Measurements from ENCODE around the gene P4HA2.

The P4HA2 gene

DNA sequence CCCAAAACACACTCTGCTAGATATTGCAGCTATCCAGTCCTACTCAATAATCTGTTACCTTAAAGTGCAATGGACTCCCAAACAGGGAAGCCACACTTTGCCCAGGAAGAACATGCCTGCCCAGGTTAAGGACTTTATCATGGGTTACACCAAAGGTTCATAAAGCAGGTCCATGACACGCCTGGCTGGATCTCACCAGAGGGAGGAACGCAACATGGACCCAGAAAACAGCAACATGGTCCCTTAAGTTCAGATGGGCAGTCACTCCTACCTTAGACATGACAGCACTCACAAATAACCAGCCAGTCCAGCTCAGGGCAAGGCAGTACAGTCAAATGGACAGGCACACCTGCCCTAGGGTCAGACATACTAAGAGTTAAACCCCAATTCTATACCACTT lies 3.8 kb downstream of the P4HA2 start:
- no peak for DNase-seq (ENCODE audit: low read depth in 2 of 2)

DNA sequence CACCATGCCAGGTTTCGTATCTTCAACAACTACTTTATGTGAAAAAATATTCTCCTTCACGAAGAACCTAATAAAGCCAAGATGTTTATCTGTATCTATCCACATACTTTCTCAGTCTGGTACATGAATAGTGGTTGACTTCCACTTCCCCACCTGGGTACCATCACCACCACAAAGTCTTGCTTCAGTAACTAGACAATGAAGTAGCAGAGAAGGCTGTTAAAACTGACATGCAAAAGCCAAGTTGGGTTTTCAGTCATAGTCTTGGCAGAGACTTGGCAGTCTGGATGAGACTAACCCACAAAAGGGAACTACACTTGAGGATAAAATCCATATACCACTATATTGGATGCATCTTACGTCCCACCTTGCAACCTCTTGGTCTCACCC lies 5.0 kb downstream of the P4HA2 start:
- no peak for DNase-seq (ENCODE audit: low read depth in 2 of 2)

DNA sequence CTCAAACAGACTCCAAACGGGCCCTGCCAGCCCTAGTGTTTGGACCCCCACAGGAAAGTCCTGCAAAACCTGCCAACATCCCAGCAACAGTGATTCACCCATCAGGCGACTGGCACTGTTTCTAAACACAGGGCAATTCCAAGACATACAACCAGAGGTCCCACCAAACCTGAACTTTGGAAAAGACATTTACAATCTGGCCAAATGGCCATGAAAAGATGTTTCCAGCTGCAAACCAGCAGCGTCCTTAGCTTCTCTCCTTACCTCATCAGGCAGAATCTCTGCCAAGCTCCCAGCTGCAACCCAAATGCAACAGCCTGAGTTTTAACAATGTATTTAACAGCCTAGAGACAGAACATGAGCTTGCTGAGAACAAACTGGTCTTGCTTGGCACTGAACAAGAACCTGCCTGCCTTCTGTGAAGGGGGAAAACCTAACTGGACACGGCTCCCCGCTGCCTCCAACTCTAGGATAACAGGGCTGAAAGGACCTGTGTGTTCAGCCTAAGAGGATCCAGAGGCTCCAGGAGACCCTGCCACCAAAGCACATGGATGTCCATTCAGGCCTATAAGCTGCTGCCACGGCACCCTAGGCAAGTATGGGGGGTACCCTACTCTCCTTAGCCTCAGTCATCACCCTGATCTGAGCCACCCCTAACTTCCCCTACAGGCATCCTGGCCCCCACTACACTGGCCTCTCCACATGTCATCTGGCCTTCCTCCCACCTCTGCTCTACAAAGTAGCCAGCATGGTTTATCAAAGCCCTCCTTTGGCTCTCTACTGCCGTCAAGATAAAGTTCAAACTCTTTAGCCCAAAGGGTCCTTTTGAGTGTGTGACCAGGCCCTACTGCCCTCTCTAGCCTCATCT lies 5.6 kb downstream of the P4HA2 start:
- DNase-seq (ENCODE audit: low read depth in 2 of 2): no peak

DNA sequence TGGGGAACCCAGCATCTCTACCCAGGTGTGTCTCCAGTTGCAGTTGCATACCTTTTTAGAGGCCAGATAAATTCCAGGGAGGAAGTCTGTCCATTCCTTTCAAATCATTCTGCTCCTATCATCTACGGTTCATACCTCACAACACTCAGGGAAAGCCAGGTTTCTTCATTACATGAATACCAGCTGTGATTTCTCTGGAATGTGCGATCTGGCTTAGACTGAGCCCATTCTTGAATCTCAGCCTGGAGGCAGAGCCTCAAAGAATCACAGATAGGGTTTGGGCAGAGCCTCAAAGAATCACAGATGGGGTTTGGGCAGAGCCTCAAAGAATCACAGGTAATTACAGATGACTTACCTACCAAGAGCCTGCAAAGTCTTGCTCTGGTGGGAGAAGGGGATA lies 7.2 kb downstream of the P4HA2 start:
- no peak for DNase-seq (ENCODE audit: low read depth in 2 of 2)

DNA sequence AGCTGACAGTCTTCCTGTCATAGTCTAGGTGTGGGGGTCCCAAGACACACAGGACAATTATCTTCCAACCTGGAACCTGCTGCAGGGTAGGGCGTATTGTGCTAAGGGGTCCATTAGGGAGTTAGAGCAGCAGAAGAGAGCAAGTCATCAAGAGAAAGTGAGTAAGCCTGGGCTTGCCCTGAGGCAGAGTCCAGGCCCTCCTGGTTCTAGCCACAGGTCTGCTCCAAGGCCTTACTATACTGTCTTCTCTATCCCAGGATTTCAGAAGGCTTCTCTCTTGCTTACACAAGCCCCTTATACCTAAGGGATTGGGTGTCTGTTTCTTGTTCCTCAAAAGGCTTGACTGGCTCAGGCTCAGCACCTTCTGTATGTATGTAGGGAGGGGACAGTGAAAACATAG lies 7.7 kb downstream of the P4HA2 start:
- DNase-seq (ENCODE audit: low read depth in 2 of 2): no peak

DNA sequence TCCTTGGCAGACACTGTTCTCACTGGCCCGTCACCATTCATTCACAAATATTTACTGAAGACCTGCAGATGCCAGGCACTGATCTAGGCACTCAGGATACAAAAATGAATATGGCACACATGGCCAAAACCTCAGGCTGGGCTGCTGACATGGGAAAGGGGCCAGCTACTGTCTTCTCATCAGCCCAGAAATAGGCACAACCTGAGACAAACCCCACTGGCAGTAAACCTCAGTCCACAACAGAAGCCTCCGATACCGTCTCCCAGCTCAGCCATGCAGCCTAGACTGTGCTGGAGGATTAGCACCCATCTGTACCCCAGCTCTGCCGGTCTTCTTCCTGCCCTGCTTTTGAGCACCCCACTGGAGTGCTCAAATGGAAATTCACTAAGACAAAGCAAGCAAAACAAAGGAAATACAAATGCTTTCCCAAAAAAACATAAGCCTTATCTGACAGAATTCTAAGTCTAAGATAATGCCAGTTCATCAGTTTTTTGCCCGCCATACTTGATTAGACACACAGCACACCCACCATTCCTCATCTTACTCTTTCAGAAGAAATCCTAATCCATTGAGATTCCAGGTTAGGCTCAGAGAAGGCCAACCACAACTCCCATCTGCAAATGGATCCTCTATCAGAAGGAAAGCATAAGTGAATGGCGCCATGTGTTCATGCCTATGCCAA lies 8.2 kb downstream of the P4HA2 start:
- no peak for DNase-seq (ENCODE audit: low read depth in 2 of 2)

DNA sequence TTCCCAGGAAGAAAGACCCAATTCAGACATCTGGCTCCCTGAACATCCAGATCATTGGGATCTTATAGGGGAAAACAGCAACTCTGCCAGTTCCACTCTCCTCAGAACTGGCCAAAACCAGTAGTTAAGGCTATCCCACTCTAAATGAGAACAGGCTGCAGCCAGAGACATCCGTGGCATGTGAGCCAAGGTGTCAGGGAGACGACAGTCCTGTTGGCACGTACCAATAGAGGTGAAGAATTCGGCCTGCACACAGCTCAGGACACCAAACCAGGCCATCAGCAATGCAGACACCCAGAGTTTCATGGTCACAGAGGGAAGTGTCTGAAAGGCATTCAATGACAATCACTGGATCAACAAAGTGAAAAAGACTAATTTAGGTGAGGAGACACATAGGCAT lies 9.3 kb downstream of the P4HA2 start:
- DNase-seq (ENCODE audit: low read depth in 2 of 2): no peak

DNA sequence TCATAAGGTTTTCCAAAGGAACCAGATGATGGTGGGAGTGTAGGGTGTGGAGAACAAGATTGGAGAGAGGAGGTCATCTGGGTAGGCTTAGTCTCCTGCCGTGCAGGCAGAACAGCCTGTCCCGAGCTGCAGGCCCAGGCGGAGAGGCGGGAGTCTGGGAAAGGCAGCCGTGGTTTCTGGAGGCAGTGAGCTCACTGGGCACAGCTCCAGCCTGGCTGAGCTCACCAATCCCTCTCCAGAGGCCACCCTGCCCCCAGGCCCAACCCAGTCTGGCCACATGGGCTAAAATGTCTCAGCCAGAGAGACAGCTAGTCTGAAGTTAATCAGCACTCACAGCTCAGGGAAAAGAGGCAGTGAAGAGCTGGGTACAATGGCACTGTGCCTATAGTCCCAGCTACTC lies 12.3 kb downstream of the P4HA2 start:
- no peak for DNase-seq (ENCODE audit: low read depth in 2 of 2)

DNA sequence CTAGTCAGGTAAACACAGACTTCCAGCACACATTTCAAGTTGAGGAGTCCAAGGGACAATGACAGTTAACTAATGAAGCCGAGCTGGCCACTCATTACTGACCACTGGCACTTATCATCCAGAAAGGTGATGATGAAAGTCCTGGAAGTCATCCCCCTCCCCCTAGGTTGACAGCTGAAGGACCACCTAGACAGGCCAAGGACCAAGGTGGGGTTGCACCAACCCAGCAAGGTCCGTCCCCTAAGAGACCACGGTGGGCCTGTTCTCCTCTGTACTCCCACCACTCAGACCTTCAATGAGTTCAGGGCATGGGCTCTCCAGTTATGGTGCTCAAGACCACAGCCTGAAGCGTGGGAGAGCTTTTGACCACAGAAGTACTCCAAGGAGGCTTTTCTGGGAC lies 13.2 kb downstream of the P4HA2 start:
- DNase-seq (ENCODE audit: low read depth in 2 of 2): no peak

DNA sequence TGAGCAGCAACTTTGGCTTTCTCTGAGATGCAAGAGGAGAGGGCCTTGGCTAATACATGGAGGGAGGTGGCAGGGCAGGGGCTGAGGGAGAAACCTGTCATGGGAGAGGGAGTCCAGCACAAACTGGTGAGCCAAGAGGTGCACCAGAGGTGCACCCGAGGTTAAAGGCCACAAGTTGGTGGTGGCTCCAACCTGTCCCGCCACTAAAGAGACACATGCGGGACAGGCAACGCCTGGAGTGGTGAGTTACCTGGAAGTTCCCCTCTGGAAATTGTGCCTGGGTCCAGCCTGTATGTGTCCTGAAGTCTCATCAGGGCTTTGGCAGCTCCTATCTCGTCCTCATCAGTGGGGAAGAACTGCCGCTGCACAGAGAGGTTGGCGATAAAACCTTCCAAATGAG lies 14.0 kb downstream of the P4HA2 start:
- no peak for DNase-seq (ENCODE audit: low read depth in 2 of 2)

DNA sequence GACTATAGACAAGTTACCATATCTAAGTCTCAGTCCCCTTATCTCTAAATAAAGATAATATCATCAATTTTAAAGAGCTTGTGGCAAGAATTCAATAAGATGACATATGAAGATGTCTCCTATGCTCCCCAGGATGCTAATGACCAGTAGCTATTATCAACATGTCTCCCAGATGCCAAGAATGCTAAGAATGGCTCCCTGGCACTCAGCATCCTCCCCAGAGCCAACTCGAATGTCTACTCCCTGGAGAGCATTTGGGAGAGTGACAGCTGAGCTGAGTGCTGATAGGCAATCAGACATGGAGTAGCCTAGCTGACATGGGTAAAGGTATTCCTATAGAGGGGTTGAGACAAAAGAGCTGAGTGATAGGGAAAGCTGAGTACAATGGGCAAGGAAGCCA lies 15.9 kb downstream of the P4HA2 start:
- no peak for DNase-seq (ENCODE audit: low read depth in 2 of 2)

DNA sequence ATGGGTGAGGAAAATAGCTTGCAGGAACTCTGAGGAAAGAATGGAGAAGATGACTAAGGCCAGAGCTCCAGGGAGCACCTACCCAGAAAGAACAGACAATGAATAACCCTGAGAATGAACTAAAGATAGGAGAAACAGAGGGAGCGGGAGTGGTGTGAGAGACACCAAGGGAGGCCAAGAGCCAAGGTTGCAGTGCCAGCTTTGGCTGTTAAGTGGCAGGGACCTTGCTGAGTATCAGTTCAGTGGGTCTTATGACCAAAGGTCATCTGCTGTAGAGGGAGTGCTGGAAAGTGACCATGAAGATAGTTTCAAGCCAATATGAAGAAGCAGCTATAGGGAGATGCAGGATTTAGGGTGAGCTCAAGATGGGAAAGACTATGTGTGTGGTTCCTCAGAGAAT lies 16.7 kb downstream of the P4HA2 start:
- DNase-seq (ENCODE audit: low read depth in 2 of 2): no peak

DNA sequence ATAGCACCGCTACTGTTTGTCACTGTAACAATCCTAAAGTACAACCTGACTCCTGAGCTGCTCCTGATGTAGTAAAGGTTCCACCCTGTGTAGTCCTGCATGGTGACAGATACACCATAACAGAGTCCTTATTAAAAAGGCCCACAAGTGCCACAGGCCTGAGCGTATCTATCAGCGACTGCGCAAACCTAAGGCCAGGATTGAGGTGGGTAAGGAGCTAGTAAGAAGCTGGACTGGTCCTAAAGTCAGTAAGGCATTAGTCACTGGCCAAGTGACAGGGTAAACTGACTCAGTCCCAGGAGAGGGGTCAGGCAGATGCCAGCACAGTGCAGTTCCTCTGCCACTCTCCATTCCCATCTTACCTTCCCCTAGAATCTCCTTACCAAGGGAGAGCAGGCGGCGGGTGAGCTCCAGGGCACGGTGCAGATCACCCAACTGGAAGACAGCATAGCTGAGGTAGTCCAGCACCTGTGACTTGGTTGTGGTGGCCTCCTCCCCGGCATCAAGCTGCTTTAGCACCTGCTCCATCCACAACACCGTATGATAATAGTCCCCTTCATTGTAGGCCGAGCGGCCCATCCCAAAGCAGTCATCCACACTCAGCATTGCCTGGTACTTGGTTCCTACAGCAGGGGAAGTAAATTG lies 17.6 kb downstream of the P4HA2 start:
- DNase-seq (ENCODE audit: low read depth in 2 of 2): no peak

DNA sequence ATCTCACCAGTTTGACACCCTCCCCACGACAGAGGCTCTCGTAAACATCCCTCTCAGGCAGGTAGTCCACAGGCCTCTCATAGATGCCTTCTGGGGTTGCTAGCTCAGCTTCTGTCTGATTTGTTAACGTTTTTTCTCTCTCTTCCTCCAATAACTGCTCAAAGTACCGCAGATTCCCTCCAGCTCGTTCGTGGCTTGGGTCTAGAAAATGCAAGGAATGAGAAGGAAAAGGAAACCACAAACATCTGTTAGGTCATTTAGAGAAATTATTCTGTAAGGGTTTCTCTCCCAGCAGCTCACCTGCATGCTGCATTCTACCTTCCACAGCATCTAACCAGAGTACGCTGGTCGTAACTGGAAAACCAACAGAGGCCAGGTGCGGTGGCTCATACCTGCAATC lies 18.5 kb downstream of the P4HA2 start:
- no peak for DNase-seq (ENCODE audit: low read depth in 2 of 2)

DNA sequence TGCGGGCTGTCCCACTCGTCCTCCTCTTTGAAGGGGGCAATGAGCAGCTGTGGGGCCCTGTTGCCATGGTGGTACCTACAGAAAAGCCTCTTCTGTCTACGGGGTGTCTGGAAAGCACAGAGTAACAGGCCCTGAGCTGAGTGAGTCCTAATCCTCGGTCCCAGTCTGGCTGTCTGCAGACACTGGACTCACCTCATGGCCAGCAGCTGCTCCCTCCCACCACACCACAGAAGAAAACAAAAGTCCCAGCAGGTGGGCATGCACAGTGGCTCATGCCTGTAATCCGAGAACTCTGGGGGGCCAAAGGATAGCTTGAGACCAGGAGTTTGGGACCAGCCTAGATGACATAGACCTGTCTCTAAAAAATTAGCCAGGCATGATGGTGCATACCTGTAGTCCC lies 19.9 kb downstream of the P4HA2 start:
- no peak for DNase-seq (ENCODE audit: low read depth in 2 of 2)

DNA sequence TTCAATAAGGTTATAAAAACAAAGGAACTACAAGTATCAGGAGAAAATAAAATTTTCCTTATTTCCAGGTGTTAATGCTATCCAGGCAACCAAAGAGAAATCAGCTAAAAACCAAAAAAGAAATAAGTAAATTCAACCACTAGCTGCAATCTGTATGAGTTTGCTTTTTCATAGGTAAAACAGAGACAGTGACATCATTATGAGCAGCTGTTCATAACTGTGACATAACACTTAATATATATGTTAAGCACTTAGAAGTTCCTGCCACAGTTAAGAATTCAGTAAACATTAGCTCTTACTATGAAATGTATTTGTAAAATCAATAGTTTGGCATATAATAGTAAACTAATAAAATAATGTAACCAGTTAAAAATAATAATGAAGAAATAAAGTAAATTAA lies 20.9 kb downstream of the P4HA2 start:
- DNase-seq (ENCODE audit: low read depth in 2 of 2): no peak

DNA sequence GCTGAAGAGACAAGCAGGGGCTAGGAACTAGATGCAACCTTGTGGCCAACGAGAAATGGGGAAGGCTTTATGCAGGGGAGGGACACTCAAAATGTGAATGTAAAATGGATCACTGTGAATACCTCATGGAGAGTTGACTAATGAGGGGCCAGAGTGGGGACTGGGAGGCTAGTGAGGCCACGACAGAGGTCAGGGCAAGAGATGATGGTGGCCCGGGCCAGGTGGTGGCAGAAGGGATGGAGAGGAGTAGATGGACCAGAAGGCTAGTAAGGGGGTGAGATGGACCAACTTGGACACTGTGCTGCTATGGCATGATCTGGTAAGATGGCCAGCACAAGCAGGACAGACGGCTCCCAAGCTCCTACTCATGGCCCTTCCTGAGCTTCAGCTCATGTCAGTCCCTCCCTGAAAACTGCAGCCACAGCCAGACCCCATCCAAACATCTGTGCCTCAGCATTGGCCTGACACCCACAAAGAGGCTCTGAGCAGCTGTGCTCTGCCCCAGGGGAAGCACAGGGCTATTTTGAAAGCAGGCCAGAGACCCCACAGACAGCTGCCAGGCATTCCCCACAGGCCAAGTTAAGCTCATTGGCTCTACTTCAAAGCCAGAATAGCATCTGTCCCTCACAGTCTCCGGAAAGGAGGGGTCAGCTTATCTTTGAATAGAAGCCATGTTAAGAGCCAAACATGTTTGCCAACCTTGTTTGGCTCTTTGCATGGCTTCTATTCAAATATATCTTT lies 22.1 kb downstream of the P4HA2 start:
- no peak for DNase-seq (ENCODE audit: low read depth in 2 of 2)

DNA sequence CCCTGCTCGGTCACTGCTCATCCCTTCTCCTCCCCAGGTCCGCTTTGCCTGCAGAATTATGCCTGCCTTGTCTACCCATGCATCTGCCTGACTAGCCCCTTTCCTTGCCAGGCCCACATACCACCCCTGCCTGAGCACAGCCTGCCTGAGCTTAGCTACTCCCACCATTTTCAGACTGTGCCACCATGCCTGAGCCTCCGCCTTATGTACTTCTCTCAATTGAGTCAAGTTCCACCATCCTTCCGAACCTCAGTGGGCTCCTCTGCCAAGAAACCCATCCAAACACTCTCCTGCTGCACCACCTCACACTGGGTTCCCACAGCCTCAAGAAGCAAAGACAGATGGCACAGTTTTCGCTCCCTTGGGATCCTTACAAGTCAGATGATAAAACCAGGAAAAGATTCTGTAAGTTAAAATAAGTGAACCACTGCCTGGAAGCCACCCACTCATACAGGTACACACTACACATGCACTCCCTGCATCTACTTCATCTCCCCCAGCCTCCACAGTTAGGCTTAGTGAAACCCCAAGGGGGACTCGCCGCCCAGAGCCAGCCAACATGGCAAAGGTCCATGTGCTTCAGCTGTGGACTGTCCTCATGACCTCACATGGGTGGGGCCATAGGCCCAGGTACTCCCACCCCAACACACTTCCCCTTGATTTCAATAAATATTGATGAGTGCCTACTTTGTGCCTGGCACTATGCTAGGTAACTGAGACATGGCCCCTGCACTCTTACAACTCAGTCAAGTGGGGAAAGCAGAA lies 23.1 kb downstream of the P4HA2 start:
- no peak for DNase-seq (ENCODE audit: low read depth in 2 of 2)

DNA sequence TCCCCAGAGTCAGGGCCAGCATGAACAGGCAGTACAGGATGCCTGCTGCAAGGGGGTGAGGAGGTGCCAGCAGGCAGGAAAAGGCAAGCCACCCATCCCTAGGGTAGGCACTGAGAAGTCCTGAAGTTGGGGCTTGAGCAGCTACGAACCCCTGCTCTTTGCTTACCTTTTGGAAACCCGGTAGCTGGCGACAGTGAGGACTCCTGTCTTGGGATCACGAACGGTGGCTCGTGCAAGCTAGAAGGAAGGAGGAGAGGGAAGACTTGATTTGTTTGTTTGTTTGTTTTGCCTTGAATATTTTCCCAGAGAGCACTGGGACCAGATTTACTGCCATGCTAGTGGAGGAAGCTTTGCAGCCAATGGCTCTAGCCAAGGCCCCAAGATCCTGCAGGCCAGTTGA lies 23.7 kb downstream of the P4HA2 start:
- DNase-seq (ENCODE audit: low read depth in 2 of 2): no peak

DNA sequence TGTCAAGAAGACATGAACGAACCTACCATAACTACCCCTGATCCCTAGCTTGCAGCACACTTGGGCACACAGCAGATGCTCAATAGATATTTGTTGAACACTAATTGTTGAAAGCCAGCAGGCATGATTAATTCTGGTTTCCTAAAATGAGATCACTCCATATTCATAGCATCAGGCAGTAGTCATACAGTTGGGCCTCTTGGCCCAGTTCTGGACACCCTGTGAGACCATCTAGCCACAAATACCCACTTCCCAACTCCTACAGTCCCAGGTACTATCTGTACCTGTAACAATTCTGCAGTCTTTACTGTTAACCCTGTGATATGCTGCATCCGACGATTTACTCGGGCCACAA lies 24.2 kb downstream of the P4HA2 start:
- no peak for DNase-seq (ENCODE audit: low read depth in 2 of 2)

DNA sequence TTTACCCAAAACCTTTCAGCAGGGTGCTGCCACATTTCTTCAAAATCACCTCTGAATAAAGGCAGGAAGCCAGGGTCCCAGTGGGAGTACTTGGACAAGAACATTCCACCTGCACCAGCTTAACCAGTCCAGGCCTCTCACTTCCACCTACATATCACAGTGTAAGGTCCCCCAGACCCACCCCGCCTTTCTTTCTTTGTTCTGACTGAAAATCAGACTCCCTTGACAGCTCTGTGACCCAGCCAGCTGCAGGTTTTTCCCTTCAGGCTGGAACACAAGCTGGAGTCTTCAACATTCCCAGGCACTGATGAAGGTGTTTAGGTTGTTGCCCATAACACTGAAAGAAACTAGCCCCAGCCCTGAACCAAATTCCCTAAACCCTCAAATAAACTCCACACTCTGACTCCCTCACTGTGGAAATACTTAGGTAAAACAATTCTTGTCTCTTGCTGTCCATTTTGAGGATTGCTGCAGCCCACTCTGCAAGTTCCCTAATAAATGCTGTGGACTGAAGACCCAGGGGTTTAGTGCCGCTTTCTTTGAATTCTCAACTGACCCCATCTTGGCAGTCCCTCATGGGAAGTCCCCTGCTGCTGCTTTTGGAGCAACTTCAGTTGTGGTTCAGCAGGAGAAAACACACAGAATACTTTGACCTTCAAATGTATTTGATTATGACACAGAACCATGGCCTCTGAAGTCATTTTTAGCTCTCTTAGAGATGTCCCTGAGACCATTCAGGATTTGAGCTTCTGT lies 24.8 kb downstream of the P4HA2 start:
- no peak for DNase-seq (ENCODE audit: low read depth in 2 of 2)

Data from stimulated activated CD8-positive, alpha-beta memory T cell treated with anti-CD3 and anti-CD28 coated beads, Interleukin-15, amount 100 ng/mL, for 4 hours (primary cell).